HG03066 (cell line): Measurements from ENCODE around the gene SGF29.
A peak's percentile ranks its signal among the peaks of the same experiment; 100 is the strongest.
"Not testable (repeated sequence)": the region's sequence is repeated elsewhere in the genome, so short reads cannot be mapped to it uniquely, and the experiment has no call there.

Experiments used
- ATAC-seq: cut with Tn5 transposase; IDR thresholded peaks from one replicate; pipeline ENCODE4 v1.9.1; 2021; ENCODE audit warnings: low read depth; ENCODE audit not compliant: unreplicated experiment

Gene SGF29

DNA sequence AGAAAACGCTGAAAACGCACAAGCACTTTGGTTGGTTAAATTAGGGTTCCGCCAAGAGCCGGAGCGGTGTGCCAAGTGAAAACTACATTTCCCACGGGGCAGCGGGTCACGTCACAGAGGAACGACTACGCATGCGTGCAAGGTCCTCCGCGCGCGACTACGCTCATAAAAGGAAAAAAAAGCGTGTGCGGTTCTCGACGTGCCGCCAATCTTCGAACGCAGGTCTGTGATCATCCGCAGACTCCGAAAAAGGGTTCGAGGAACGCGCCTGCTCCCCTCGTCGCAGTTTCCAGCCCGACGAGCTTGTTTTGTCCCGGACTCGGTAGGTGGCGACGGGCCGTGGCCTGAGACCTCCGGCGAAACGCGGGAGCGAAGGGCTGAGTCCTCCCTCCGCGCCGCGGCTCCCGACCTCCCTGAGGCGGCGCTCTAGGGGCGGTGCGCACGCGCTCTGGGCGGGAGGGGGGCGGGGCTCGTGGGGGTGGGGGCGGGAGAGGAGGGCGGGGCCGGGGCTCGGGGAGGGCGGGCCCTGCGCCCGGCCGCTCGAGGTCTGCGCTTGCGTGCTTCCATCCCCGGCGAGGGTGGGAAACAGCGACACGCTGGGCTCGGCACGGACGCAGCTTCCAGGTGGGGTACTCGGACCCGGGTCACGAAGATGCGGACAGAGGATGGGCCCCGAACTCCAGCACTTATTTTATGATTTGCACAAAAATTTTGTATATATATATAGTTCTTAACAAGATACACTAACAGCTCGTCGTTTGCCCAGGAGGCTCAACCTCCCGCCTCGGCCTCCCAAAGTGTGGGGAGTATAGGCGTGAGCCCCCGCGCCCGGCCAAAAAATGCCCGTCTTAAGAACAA lies at the start of gene SGF29:
Gene SGF29 (plus strand): TSS at position 145 of the 858 bp plus-strand sequence. CDS start 27,150 bp downstream, outside the sequence.
- ATAC-seq = peak; percentile 67

DNA sequence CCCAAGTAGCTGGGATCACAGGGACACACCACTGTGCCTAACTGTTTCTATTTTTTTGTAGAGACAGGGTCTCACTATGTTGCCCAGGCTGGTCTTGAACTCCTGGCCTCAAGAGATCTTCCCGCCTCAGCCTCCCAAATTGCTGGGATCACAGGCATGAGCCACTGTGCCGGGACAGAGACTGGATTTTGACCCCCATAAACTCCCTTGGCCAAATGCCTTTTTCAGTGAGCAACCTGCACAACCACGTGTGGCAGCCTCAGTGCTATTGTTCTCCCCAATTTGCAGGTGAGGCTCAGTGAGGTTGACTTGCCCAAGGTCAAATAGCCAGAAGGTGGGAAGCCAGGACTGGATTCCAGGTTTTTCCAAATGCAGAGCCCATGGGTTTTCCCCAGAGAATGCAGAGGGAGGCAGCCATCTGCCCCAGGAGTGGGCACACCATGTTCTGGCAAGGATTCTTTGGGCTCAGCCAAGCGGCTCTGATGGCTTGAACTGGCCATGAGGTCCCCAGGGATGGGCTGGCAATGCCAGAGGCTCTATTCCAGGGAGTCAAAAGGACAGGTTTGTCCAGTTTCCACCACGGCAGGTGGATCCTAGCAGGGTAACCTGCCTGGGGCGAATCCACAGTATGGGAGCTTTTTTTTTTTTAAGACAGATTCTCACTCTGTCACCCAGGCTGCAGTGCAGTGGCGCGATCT lies 48.9 kb upstream of the SGF29 start:
- ATAC-seq = no peak

DNA sequence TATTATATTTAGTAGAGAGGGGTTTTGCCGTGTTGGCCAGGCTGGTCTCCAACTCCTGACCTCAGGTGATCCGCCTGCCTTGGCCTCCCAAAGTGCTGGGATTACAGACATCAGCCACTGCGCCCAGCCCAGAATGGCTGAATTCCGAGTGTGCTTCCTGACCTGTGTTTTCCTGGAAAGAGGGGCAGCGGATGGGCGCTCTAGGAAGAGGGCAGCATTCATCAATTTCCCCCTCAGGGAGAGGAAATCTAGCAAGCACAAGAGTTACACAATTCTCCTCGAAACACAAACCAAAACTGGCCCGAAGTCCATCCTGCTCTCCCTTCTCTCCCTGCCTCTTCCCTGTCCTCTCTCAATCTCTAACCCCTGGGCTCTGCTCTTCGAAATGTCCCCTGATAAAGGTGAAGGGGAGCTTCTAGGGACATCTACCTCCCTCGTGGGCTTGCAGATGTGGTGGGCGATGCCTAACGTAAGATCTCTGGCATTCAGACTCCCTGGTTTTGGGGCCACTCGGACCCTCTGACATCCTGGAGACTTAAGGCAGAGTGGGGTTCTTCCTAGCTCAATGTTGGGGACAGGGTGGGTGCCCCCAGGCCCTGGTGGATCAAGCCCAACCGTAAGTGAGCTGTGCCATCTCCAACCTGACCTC lies 48.1 kb upstream of the SGF29 start:
- ATAC-seq = no peak

DNA sequence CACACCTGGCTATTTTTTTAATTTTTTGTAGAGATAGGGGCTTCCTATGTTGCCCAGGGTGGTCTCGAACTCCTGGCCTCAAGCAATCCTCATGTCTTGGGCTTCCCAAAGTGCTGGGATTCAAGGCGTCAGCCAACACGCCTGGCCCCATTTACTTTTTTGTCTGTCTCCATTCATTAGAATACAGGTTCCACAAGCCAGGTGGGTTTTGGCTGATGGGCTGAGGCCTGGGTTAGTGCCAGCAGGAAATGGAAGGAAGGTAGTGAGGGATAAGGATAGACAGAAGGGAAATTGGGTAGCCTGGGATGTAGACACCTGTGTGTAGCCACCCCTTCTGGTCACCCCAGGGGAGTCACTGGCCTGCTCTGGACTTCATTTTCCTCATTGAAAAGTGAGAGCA lies 42.7 kb upstream of the SGF29 start:
- no peak for ATAC-seq

DNA sequence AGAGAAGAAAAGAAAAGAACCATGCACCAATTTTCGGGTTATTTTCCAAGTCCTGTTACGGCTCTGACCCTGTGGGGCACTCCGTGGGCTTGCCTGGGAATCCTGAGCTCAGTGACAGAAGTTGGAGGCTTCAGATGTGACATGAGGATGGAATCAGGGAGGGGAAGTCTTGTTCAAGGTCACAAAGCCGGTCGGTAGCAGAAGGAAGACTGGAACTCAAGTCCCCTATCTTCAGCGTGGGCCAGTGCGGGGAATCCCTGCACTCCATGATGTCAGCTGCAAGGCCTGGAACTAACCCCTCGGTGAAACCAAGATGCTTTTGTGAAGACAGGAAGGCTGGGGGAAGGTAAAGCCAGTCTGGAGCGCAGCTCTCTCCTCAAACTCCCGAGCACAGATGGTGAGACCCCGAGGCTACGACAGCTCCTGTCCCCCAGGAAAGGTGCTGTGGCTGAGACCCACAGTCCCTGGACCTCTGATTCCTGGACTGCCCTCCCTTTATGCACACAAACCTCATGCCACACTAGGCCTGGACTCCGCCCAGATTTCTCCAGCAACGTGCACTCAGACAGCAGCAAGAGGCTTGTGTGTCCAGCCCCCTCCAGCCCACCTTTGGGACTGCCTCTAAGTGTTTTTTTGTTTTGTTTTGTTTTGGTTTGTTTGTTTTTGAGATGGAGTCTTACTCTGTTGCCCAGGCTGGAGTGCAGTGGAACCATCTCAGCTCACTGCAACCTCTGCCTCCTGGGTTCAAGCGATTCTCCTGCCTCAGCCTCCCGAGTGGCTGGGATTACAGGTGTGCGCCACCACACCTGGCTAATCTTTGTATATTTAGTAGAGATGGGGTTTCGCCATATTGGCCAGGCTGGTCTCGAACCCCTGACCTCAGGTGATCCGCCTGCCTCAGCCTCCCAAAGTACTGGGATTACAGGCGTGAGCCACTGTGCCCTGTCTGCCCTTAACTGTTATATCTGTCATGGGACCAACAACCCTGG lies 41.6 kb upstream of the SGF29 start:
- no peak for ATAC-seq

DNA sequence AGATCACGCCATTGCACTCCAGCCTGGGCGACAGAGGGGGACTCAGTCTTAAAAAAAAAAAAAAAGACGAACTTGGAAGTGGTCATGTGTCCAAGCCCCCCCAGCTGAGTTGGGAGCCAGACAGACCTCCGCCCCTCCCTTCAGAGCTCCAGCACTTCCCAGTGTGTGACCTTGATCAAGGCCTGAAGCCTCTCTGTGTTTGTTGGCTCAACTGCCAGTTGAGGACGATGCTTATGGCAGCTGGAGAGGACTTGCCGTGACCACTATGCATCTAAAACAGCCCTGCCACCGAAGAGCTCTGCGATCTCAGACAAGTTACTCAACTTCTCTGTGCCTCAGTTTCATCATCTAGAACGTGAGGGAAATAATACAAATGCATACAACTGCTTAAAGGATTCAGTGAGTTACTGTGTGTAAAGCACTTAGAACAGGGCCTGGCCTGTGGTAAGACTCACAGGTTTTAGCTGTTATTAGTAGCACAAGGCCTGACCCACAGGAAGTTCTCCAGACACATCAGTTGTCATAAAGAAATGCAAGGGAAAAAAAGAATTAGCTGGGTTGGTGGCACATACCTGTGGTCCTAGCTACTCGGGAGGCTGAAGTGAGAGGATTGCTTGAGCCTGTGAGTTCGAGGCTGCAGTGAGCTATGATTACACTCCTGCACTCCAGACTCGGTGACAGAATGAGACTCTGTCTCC lies 40.1 kb upstream of the SGF29 start:
- ATAC-seq = no peak

DNA sequence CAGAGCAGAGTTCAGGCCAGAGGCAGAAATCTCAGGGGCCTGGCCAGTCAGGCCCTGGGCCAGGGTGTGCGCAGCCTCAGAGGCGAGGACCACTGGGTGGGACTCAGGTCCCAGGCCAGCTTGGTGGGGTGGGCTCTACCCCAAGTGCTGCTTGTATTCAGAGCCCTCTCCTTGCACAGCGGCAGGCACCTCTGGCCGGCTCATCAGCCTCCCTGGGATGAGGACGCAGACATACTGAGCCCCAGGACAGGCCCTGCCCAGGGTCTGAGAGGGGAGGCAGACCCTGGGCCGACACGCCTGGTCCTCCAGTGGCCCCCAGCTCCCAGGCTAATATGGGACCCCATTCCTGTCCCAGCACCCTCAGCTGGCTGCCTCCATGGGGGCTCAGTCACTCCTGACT lies 39.5 kb upstream of the SGF29 start:
- ATAC-seq = no peak

DNA sequence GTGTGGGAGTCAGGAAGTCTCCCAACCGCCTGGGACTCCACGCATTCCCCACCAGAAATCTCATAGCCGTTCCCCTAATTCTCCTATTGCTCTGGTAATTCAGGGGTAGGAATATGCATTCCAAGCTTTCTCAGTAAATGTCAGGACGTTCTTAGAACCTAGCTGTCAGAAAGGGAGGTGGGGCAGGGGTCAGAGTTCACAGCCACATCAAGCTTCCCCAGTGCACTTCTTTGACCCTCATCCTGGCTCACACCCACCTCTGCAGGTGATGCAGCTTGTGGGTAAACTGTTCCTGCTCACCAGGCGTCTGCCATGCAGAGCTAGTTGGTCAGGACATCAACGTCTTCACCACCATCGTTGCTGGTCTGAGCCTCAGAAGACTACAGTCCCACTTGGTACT lies 33.0 kb upstream of the SGF29 start:
- no peak for ATAC-seq

DNA sequence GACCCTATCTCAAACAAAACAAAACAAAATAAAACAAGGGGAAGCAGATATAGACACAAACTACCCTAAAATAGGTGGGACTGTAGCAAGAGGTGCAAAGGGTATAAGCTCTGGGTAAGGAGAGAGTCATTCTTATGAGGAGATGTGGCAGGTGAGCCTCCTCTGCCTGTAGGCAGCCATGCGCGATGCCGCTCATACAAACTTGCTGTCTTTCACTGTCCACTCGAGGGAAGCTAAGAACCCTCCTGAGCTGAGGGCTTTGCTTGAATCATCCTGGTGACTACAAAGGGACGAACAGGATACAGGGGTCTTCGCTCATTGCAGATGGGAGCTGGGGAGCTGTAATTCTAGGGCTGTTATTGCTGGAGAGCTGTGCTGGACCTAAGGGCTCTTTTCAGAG lies 32.3 kb upstream of the SGF29 start:
- ATAC-seq = no peak

DNA sequence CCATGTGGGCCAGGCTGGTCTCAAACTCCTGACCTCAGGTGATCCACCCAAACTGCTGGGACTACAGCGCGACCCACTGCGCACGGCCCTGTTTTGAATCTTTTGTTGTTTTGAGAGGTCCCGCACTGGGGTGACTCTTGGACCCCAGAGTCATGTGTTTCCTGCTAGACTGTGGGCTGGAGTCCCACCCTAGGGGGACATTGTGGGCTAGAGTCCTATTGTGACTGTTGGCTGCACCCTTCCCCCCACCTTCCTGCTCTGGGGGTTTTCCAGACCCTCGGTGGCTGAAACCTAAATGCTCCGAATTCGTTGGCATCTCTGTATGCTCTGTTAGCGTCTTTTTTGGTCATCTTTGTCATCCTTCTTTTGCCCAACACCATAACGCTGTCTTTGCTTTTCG lies 30.9 kb upstream of the SGF29 start:
- no peak for ATAC-seq

DNA sequence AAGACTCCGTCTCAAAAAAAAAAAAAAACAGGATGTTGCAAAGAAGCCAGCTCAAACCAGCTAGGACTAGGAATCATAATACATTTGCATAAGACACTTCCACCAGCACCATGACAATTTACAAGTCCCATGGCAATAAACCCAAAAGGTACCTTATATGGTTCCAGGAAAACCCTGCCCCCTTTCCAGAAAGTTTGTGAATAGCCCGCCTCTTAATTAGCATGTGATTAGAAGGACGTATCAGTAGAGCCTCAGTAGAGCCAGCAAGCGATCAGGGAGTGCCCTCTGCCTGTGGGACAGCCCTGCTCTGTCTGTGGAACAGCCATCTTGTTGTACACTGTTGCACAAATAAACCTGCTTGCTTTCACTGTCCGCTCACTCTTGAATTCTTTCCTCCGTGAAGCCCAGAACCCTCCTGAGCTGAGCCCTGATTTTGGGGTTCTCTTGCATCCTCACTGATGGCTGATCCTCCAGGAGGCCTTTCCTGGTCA lies 29.0 kb upstream of the SGF29 start:
- ATAC-seq = no peak

DNA sequence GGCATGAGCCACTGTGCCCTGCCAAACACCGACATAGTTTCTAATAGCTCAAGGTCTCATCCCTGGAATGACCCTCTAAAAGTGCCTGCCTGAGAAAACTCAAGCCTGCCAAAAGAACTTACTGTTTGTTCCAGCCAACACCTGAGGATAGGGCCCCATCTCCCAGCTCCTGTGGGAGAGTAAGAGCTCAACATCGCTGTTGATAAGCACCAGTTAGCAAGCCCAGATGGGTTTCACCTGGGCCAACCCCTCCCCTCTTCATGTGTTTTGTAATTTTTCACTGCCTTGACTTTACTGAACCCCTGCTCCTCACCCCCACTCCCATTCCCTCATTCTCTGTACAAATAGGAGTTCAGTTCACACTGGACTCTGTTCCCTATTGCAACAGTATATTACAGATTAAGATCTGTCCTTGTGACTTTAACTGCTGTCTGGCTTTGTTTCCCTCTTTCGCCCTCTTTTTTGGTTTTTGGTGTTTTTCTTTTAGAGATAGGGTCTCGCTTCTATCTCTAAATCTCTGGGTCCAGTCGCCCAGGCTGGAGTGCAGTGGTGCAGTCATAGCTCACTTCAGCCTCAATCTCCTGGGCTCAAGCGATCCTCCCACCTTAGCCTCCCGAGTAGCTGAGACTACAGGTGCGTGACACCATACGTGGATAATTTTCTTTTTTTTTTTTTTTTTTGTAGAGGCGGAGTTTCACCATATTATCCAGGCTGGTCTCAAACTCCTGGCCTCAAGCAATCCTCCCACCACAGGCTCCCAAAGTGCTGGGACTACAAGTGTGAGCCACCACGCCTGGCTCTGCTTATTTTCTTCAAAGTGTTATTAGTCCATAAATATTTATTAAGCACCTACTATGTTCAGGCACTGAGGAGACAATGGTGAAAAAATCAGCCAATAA lies 27.3 kb upstream of the SGF29 start:
- ATAC-seq = no peak

DNA sequence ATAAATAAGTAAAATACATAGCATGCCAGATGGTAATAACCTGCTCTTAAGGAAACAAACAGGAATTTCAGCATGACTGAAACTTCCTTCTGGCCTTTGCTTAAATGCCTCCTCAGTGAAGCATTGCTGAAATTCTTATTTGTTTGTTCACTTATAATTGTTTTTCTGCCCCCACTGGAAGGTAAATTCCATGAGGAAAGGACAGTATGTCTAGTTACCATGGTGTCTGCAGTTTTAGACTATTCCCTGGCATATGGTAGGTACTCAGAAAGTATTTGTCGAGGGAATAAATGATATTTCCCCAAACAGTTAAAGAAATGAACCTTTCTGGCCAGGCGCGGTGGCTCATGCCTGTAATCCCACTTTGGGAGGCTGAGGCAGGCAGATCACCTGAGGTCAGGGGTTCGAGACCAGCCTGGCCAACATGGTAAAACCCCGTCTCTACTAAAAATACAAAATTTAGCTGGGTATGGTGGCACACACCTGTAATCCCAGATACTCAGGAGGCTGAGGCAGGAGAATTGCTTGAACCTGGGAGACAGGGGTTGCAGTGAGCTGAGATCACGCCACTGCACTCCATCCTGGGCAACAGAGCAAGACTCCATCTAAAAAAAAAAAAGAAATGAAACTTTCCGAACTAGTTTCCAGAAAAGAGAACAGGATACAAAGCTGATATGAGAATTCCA lies 26.5 kb upstream of the SGF29 start:
- not testable (repeated sequence) for ATAC-seq

DNA sequence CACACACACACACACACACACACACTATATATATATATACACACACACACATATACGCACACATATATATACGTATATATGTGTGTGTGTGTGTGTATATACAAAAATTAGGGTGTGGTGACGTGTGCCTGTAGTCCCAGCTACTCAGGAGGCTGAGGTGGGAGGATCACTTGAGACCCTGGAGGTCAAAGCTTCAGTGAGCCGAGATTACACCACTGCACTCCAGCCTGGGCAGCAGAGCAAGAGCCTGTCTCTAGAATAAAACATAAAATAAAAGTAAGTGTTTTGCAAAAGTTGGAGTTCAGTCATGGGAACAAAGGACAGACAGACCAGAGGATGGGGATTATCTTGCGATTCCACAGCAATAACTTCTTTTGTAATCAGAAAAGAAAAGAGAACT lies 25.7 kb upstream of the SGF29 start:
- ATAC-seq = no peak

DNA sequence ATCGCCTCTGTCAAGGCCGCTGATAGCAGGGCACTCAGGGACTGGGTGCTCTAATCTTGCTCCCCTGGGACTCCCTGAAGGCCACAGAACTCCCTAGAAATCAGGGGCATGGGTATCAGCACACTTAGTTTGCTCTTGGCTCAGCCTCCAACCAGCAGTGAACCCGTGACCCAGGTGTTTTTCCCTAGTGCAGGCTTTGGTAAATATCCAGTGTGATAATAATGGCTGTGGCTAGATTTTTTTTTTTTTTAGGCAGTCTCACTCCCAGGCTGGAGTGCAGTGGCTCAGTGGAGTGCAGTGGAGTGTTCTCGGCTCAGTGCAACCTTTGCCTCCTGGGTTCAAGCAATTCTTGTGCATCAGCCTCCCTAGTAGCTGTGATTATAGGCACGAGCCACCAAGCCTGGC lies 25.3 kb upstream of the SGF29 start:
- ATAC-seq = no peak

DNA sequence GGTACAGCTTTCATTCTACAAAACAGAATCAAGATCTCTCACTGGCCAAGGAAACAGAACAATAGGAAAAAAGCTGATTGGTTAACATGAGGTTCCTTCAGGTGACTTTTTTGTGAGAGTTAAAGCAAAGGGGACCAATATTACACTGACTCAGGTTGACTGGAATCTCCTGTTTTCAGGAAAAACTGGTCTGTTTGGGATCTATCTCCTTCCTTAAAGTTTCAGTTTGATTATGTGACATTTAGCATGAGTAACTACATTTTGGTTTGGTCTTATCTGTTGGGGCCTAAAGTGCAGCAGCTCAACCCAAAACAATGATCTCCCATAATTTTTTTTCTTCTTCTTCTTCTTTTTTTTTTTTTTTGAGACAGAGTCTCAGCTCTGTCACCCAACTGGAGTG lies 24.6 kb upstream of the SGF29 start:
- ATAC-seq = no peak

DNA sequence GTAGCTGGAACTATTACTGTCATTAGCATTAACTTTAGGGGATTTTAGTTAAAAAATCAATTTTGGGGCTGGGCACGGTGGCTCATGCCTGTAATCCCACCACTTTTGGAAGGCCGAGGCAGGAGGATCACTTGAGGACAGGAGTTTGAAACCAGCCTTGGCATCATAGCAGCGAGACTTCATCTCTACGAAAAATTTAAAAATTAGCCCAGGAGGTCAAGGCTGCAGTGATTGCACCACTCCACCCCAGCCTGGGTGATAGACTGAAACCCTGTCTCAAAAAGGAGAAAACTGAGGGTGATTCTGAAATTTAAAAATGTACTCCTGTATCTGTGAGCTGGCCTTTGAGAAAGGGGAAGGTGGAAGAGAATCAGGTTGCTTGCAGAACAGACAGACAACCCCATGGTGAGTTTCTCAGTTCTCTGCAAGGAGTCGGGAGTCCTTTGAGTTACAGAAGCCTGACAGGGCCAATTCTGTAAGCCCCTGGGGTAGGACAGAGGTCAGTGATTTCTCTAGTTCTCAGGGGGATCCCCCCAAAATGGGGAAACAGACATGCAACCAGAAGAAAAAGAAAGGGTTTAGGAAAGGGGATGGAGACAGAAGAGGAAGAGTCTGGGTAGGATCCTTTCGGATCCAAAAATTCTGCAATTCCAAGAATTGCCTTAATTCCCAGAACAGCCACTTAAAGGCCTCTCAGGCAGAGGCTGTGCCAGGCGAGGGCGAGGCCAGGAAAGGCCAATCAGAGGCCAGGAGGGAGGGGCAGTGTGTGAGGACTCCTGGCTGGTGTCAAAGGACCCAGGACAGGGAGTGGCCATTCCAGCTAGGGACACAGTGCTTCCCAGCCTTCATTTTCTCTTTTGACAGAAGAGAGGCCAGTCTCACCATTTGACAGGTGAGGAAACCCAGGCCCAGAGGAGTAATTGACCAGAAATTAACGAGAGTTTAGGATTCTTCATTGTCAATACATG lies 21.7 kb upstream of the SGF29 start:
- ATAC-seq = no peak
